GM18867 (cell line): ENCODE data around the gene PCDH15.

Experiments used
- ATAC-seq: cut with Tn5 transposase; IDR thresholded peaks from one replicate; pipeline ENCODE4 v1.9.1; 2021; ENCODE audit warnings: mild to moderate bottlenecking, moderate library complexity; ENCODE audit not compliant: unreplicated experiment

PCDH15 gene

DNA sequence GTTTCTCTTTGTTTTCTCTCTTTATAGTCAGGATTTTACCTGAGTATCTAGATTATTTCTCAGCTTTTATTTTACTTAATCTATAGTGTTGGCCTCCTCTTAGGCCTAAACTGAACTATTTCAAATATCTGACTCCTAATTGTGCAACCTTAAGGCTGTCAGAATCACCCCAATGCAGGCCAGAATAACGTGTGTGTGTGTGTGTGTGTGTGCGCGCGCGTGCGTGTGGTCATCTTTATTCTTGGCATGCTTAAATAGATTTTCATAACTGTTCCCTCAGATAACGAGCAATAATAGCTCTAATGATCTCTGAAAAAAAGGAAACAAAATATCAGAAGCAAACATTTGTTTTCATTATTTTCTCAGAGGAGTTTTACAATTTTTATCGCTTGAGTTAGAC lies 92.4 kb downstream of the PCDH15 start:
- ATAC-seq = no peak

- ATAC-seq = no peak
These were observed 93.0 kb downstream of the PCDH15 start for GRCh38 chr10:54708021-54708420.

DNA sequence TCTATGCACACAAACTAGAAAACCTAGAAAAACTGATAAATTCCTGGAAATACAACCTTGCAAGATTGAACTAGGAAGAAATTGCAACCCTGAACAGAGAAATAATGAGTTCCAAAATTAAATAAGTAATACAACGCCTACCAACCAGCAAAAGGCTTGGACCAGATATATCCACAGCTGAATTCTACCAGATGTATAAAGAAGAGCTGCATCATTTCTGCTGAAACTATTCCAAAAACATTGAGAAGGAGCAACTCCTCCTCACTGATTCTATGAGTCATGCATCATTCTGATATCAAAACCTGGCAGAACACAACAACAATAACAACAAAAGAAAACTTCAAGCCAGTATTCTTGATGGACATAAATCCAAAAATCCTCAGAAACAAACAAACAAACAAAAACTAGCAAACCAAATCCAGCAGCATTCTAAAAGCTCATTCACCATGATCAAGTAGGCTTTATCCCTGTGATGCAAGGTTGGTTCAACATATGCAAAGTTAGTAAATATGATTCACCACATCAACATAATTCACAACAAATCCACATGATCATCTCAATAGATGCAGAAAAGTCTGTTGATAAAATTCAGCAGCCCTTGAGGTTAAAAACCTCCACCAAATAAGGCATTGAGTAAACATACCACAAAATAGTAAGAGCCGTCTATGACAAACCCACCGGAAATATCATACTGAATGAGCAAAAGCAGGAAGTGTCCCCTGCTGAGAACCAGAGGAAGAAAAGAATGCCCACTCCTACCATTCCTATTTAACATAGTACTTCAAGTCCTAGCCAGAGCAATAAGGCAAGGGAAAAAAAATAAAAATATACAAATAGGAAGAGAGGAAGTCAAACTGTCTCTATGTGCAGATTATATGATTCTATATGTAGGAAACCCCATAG lies 98.2 kb downstream of the PCDH15 start:
- ATAC-seq = no peak

DNA sequence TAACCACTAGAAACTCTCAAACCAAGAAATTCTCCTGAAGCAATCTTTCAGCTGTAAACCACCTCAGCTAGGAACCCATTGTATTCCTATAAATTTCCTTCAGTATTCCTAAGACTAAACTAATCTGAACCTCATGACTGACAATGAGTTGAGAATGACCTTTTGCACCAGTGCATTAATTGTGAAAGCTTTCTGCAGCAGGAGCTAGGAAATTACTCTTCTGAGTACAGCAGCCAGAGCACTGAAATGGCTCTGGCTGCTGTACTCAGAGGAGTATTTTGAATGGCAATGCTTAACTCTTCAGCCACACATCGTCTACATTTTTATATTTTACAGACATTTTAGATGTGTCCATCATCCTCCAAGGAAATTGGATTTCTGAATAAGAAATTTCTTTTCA lies 109.7 kb downstream of the PCDH15 start:
- no peak for ATAC-seq

DNA sequence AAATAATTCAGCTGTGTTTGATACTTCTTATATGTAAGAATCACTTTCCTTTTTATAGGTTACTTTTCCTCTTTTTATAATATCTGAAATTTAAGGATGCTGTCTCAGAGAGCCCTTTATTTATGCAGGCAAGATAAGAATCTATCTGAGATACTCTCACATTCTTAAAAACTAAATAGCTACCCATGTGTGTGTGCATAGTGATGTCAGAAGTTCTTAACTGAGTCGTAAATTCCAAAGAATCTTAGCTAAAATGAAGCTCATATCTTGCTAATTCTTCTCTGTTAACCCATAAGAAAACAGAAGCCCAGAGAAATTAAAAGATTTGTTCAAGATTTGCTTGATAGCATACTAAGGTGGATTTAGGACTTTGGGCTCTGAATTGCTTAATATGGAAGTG lies 118.5 kb downstream of the PCDH15 start:
- no peak for ATAC-seq

- ATAC-seq = no peak
These were observed 119.9 kb downstream of the PCDH15 start for GRCh38 chr10:54681136-54681535.

- no peak for ATAC-seq
These were observed 133.9 kb downstream of the PCDH15 start for GRCh38 chr10:54667136-54667535.

GRCh38 chr10:54666192-54666591 lies 134.8 kb downstream of the PCDH15 start:
- ATAC-seq = no peak

- ATAC-seq = no peak
These were observed 135.9 kb downstream of the PCDH15 start for GRCh38 chr10:54665095-54665494.

DNA sequence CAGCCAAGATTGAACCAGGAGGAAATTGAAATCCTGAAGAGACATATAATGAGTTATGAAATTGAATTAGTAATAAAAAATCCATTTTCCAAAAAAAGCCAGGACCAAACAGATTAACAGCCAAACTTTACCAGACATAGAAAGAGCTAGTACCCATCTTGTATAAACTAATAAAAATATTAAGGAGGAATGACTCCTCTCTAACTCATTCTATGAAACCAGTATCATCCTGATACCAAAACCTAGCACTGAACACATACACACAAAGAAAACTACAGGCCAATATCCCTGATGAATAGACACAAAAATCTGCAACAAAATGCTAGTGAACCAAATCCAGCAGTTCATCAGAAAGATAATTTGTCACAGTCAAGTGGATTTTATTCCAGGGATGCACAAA lies 140.6 kb downstream of the PCDH15 start:
- ATAC-seq = no peak

DNA sequence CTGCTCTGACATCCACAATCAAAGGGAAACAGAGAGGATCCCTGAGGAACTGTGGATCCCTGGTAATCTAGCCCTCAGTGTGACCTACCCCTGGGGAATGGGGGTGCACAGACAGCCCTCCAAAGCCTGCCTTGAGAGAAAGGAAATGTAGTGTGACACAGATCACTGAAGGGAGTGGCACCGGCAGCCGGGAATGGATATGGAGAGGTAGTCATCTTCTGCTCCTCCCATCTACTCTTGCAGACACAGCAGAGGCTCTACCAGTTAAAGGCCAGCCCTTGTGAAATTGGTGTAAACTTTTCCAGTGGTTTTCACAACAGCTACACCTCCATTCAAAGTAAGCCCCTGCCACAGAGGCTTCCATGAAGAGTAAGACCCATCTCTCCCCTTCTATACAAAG lies 144.4 kb downstream of the PCDH15 start:
- no peak for ATAC-seq

- no peak for ATAC-seq
These were observed 147.5 kb downstream of the PCDH15 start for GRCh38 chr10:54653518-54653917.

- no peak for ATAC-seq
These were observed 150.5 kb downstream of the PCDH15 start for GRCh38 chr10:54650547-54650946.

- ATAC-seq = no peak
These were observed 179.0 kb downstream of the PCDH15 start for GRCh38 chr10:54622017-54622416.

DNA sequence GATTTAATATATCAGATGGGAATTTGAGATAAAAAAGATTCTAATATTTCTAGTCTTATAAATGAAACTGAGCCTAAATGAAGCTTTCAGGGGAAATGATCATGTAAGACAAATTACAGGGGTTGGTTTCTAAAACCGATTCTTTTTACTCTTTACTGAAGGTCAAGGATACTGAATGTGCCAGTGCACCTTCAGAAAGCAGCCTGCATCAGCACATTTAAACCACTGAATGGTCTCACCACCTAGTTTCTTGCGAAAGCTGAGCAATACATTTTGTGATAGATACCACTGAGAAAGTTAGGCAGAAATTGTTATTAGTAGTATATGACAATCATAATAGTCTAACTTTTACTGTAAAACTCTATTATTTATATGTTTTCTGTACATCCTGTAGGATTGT lies 180.7 kb downstream of the PCDH15 start:
- no peak for ATAC-seq

GRCh38 chr10:54614072-54614471 lies 187.0 kb downstream of the PCDH15 start:
- ATAC-seq = no peak

DNA sequence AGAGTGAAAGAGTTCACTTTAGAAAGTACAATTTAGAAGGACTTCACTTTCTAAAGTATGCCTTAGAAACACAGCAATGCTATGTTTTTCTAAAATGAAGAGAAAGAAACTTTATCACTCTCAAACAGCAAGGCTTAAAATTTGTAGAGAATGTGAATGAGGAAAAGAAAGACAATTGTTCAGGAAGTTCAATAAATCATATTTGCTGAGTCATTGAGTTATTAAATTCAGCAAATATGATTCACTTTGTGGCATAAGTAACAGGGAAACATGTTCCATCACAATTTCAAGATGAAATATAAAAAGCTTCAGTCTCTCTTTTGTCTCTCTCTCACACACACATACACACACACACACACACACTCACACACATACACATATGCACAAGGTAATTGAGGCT lies 187.9 kb downstream of the PCDH15 start:
- ATAC-seq = no peak

DNA sequence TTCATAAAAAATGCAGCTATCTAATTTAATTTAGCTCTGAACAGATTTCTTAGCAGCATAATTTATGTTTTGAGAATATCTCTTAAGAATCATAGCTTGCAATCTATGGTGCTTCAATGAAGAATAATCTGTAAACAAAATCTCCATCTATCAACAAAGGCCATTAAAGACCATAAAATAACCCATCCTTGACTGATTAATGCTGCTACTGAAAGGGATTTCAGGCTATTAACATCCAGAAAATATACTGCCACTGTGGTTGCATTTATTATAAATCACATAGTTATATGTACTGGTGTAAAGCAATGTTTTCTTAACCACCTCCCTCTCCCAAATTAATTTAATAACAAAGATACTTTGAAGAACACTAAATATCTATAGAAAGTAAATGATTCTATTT lies 191.6 kb downstream of the PCDH15 start:
- no peak for ATAC-seq

DNA sequence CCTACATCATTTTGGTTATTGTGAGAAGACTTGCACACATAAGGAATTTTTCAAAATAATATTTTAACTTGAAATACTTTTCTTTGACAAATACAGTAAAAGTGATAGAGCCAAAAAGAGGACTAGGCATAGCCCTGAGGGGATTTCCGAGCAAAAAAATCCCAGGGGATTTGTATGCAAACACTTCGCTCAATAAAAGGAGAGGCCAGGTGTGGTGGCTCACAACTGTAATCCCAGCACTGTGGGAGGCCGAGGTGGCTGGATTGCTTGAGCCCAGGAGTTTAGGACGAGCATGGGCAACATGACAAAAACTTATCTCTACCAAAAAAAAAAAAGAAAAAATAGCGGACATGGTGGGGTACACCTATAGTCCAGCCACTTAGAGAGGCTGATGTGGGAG lies 193.0 kb downstream of the PCDH15 start:
- no peak for ATAC-seq

- ATAC-seq = no peak
These were observed 206.7 kb downstream of the PCDH15 start for GRCh38 chr10:54594289-54594688.

GRCh38 chr10:54587971-54588370 lies 213.1 kb downstream of the PCDH15 start:
- ATAC-seq = no peak

- ATAC-seq = no peak
These were observed 215.5 kb downstream of the PCDH15 start for GRCh38 chr10:54585572-54585971.

DNA sequence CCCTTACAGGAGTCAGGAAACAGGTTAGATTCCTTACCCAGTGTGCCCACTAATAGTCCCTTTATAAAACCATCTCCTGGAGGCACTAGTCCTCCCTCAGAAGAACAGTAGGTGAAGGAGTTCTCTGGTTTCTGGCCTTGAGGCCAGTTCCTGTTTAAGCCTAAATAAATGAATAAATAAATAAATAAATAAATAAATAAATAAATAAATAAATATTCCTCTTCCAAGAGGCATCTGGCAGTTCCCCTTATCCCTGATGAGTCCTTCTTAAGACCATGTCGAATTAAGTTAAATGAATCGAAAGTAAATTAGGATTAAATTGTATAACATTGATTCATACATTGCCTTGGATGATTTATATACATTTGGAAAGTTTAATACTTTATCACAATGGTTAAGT lies 223.3 kb downstream of the PCDH15 start:
- ATAC-seq = no peak
